Type B pancreatic cell (in vitro differentiated cells): ENCODE data around the gene SYNE2. TPM values are rescaled to one million over a fixed set of nuclear protein-coding genes. Genes with fewer than 3 reads are reported as not detected.

Source experiments
- DNase-seq: peaks from one replicate; pipeline ENCODE4 v3.0.0; 2021; ENCODE audit warnings: mixed read lengths; ENCODE audit not compliant: unreplicated experiment; ENCODE audit errors: extremely low spot score
- H3K27ac Mint-ChIP-seq: 2 replicates; pipeline ENCODE4 v1.8.0; 2021; ENCODE audit warnings: mild to moderate bottlenecking, mixed read lengths
- H3K27me3 Mint-ChIP-seq: 2 replicates; pipeline ENCODE4 v1.8.0; 2021; ENCODE audit warnings: mixed read lengths
- H3K36me3 Mint-ChIP-seq: 2 replicates; pipeline ENCODE4 v1.8.0; 2021; ENCODE audit warnings: mixed read lengths
- H3K4me1 Mint-ChIP-seq: one replicate; pipeline ENCODE4 v1.8.0; 2021; ENCODE audit warnings: mixed read lengths; ENCODE audit not compliant: unreplicated experiment
- H3K4me3 Mint-ChIP-seq: 2 replicates; pipeline ENCODE4 v1.8.0; 2021; ENCODE audit warnings: mild to moderate bottlenecking, mixed read lengths
- H3K9me3 Mint-ChIP-seq: 2 replicates; pipeline ENCODE4 v1.8.0; 2021; ENCODE audit warnings: mixed read lengths
- total RNA-seq: library from RNA; stranded (reverse); gene quantifications from 2 replicates; pipeline ENCODE4 v1.2.1, GENCODE V29; 2021; ENCODE audit warnings: low replicate concordance
- TF ChIP-seq, protein P1 (sequence below): fragments of 200-600 bp; sonication (generic); conservative IDR thresholded peaks from 2 replicates; pipeline ENCODE4 v1.5.0; 2021; ENCODE audit warnings: antibody characterized with exemption, mild to moderate bottlenecking

SYNE2 gene
- total RNA-seq, 1 donor from 2014 or later: 75.1 TPM

DNA sequence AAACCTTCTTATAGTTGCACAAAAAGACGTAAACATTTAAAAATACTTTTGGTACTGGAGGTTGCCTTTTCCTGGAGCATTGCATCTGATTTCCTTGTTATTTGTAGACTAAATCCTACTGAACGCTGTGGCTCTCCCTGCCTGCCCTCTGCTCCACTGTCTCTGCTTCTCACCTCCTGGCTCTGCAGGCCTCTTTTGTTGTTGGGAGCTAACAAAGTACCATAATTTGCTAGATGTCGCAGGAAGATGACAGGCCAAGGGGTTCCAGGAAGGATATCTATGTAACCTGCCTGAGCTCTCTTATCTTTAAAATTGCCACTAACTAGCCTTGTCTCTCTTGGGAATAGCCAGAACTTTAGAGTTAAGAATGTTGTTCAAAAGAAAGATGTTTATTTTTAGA lies 21.4 kb downstream of the SYNE2 start:
- H3K27ac Mint-ChIP-seq: no peak overlapping the region
- peaks cover 31% of the 10 kb centered on the region for H3K4me1 Mint-ChIP-seq
- TF ChIP-seq, protein P1, sequence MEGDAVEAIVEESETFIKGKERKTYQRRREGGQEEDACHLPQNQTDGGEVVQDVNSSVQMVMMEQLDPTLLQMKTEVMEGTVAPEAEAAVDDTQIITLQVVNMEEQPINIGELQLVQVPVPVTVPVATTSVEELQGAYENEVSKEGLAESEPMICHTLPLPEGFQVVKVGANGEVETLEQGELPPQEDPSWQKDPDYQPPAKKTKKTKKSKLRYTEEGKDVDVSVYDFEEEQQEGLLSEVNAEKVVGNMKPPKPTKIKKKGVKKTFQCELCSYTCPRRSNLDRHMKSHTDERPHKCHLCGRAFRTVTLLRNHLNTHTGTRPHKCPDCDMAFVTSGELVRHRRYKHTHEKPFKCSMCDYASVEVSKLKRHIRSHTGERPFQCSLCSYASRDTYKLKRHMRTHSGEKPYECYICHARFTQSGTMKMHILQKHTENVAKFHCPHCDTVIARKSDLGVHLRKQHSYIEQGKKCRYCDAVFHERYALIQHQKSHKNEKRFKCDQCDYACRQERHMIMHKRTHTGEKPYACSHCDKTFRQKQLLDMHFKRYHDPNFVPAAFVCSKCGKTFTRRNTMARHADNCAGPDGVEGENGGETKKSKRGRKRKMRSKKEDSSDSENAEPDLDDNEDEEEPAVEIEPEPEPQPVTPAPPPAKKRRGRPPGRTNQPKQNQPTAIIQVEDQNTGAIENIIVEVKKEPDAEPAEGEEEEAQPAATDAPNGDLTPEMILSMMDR: no peak
- peaks cover 28% of the 10 kb centered on the region for H3K36me3 Mint-ChIP-seq
- DNase-seq: no peak
- no peaks in the 10 kb centered on the region for H3K9me3 Mint-ChIP-seq
- H3K27me3 Mint-ChIP-seq: no peaks in the 10 kb centered on the region
- no peak overlapping the region for H3K4me3 Mint-ChIP-seq

DNA sequence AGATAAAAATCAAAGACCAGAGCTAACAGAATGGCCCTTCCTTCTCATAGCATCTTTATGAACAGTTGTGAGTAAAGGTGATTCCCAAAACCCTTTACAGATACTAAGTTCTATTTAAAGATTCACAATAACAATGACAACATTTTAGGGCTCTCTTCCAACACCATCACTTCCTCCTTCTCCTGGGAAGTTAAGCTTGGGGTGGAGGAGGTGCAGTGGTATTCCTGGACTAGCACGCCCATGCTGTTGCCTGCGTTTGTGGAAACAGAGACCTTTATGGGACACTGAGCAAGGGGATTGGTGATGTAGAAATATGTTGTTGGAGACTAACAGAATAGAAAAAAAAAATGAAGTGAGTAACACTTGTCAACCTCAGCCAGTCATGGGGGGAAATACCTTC lies 22.5 kb downstream of the SYNE2 start:
- Mint-ChIP-seq H3K36me3 (peaks cover 33% of the 10 kb centered on the region), H3K4me1 (peaks cover 29% of the 10 kb centered on the region), H3K27ac (no peak overlapping the region), H3K4me3 (no peak overlapping the region), H3K9me3 (no peaks in the 10 kb centered on the region), H3K27me3 (no peaks in the 10 kb centered on the region)
- DNase-seq: no peak
- TF ChIP-seq, protein P1: no peak

DNA sequence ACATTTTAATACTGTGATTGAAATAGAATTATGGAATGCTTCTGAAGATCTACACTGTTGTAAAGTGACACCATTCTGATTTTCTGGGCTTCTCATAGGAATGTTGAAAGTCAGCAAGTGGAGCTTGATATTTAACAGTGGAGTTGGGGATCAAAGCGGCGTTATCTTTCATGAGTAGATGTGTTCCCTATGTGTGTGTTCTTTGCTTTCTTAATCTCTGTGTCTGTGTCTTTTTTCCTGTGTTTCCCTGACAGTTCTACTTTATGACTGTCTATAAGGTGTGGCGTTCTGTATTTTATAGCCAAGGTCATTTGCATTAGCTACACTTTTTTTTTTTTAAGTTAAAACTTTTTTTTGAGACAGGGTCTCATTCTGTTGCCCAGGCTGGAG lies 24.7 kb downstream of the SYNE2 start:
- H3K27ac Mint-ChIP-seq: no peak overlapping the region

DNA sequence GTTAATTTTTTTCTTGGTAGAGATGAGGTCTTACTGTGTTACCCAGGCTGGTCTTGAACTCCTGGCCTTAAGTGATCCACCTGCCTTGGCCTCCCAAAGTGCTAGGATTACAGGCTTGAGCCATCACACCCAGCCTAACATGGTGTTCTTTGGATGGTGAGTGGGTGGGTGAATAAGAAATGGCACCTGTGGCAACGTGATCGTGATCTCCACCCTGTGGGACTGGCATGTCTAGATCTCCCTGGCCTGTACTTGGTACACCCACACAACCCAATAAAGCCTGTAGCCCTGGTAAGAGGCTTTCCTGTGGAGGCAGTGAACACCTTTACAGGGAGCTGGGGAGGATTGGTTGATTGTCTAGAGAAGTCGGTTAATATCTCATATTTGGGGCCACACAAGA lies 25.2 kb downstream of the SYNE2 start:
- H3K9me3 Mint-ChIP-seq: no peaks in the 10 kb centered on the region
- H3K27ac Mint-ChIP-seq: no peak overlapping the region
- no peaks in the 10 kb centered on the region for H3K27me3 Mint-ChIP-seq

More for the DNA sequence above, 24.7 kb downstream of the SYNE2 start:
- peaks cover 29% of the 10 kb centered on the region for H3K36me3 Mint-ChIP-seq
- no peaks in the 10 kb centered on the region for H3K27me3 Mint-ChIP-seq
- TF ChIP-seq, protein P1: no peak
- no peak for DNase-seq
- H3K9me3 Mint-ChIP-seq: no peaks in the 10 kb centered on the region
- H3K4me3 Mint-ChIP-seq: no peak overlapping the region
- H3K4me1 Mint-ChIP-seq: peaks cover 25% of the 10 kb centered on the region

DNA sequence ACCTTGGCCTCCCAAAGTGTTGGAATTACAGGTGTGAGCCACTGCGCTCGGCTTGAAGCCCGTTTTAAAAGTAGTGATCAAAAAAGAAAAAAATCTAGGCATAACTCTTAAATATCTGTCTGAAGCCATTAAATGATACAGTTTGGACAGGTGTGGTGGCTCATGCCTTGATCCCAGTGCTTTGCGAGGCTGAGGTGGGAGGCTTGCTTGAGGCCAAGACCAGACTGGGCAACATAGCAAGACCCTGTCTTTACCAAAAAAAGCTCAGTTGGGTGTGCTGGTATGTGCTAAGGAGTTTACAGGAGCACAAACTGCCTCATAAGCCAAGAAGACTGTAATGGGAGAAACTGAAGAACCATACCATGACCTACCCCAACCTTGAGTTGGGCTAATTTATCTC lies 26.0 kb downstream of the SYNE2 start:
- Mint-ChIP-seq H3K4me3 (no peak overlapping the region), H3K36me3 (peaks cover 24% of the 10 kb centered on the region)
- TF ChIP-seq, protein P1: no peak

More for the DNA sequence above, 25.2 kb downstream of the SYNE2 start:
- peaks cover 25% of the 10 kb centered on the region for H3K36me3 Mint-ChIP-seq
- DNase-seq: no peak
- no peak overlapping the region for H3K4me3 Mint-ChIP-seq
- peaks cover 25% of the 10 kb centered on the region for H3K4me1 Mint-ChIP-seq
- TF ChIP-seq, protein P1: no peak

DNA sequence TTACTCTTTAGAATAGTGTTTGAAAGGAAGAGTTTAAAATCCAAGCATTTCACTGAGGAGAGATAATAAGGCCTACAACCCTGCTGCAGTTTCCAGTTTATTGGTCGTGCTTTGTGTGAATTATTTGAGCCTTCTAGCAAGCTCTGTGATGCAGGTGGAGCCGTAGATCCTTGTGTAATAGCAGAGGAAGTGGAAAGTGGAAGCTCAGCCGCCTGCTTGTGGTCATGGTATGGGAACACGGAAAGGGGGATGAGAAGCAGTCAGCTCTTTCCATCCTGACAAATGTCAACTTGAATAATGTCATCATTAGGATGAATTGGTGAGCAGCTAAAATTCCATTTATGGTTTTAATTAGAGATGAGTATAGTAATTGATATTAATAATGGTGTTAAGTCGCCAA lies 29.1 kb downstream of the SYNE2 start:
- Mint-ChIP-seq H3K4me3 (no peak overlapping the region), H3K27ac (no peak overlapping the region), H3K27me3 (no peaks in the 10 kb centered on the region), H3K9me3 (no peaks in the 10 kb centered on the region), H3K4me1 (peaks cover 17% of the 10 kb centered on the region), H3K36me3 (peaks cover 14% of the 10 kb centered on the region)
- DNase-seq: no peak
- TF ChIP-seq, protein P1: no peak

More for the DNA sequence above, 26.0 kb downstream of the SYNE2 start:
- Mint-ChIP-seq H3K9me3 (no peaks in the 10 kb centered on the region), H3K27ac (no peak overlapping the region), H3K4me1 (peaks cover 24% of the 10 kb centered on the region), H3K27me3 (no peaks in the 10 kb centered on the region)
- no peak for DNase-seq
